NT2/D1 (cell line): ENCODE results near the gene ATPAF2.

Experiments
- SUZ12 ChIP-seq: IDR thresholded peaks from 2 replicates; pipeline ENCODE4 v1.6.1; 2011; ENCODE audit not compliant: insufficient read length, insufficient read depth; ENCODE audit errors: extremely low read depth
- YY1 ChIP-seq: IDR thresholded peaks from 2 replicates; pipeline ENCODE4 v1.6.1; 2011; ENCODE audit not compliant: insufficient read length, insufficient read depth
- ZNF274 ChIP-seq: IDR thresholded peaks from 2 replicates; pipeline ENCODE4 v1.6.1; 2011; ENCODE audit warnings: mild to moderate bottlenecking, low read depth, low read length

GRCh38 chr17:17975436-17975835 is 63.5 kb downstream of the ATPAF2 start:
- no peak for TF ChIP-seq SUZ12
- no peak for TF ChIP-seq ZNF274
- no peak for TF ChIP-seq YY1
